Neuronal stem cell (in vitro differentiated cells): ENCODE data around the gene TNFSF18.

Experiments used
- DNase-seq: peaks from one replicate; pipeline ENCODE4 v3.0.0-alpha.2; 2013; ENCODE audit warnings: low spot score
- H2AFZ ChIP-seq: one replicate; pipeline ENCODE4 v1.6.1; 2013; ENCODE audit warnings: mild to moderate bottlenecking, low read length, inconsistent platforms
- H2AK5ac ChIP-seq: 2 replicates; pipeline ENCODE4 v1.6.1; 2013; ENCODE audit warnings: low read depth, mild to moderate bottlenecking, inconsistent platforms, low read length, moderate library complexity, mixed read lengths
- H2BK120ac ChIP-seq: 2 replicates; pipeline ENCODE4 v1.6.1; 2013; ENCODE audit warnings: low read depth, mild to moderate bottlenecking, inconsistent platforms, low read length, moderate library complexity, mixed read lengths
- H2BK12ac ChIP-seq: one replicate; pipeline ENCODE4 v1.6.1; 2013; ENCODE audit warnings: low read length, inconsistent platforms
- H2BK15ac ChIP-seq: 2 replicates; pipeline ENCODE4 v1.6.1; 2013; ENCODE audit warnings: mild to moderate bottlenecking, low read length, inconsistent platforms, mixed read lengths
- H2BK5ac ChIP-seq: one replicate; pipeline ENCODE4 v1.6.1; 2013; ENCODE audit warnings: inconsistent platforms, mild to moderate bottlenecking, low read length, moderate library complexity
- H3K14ac ChIP-seq: one replicate; pipeline ENCODE4 v1.6.1; 2013; ENCODE audit warnings: low read length, inconsistent platforms
- H3K18ac ChIP-seq: 2 replicates; pipeline ENCODE4 v1.6.1; 2013; ENCODE audit warnings: low read length, inconsistent platforms
- H3K23ac ChIP-seq: 2 replicates; pipeline ENCODE4 v1.6.1; 2013; ENCODE audit warnings: low read depth, mild to moderate bottlenecking, mixed read lengths, low read length, inconsistent platforms; ENCODE audit not compliant: poor library complexity
- H3K27ac ChIP-seq: replicated peaks from 3 replicates; pipeline ENCODE4 v1.5.1; 2013; ENCODE audit warnings: low read length, inconsistent platforms
- H3K27me3 ChIP-seq, 3 experiments: 2 replicates each; pipeline ENCODE4 v1.6.1; 2013; ENCODE audit warnings: low read length in 3 of 3, mild to moderate bottlenecking in 2 of 3, inconsistent platforms in 1 of 3, low read depth in 1 of 3, mixed read lengths in 1 of 3, moderate library complexity in 1 of 3; ENCODE audit not compliant: control insufficient read depth in 3 of 3, insufficient read depth in 3 of 3
- H3K36me3 ChIP-seq, 2 donors: replicated peaks in 1 of 2; 2 replicates each; pipeline ENCODE4 v1.6.1; 2013; ENCODE audit warnings: low read length in 2 of 2; ENCODE audit not compliant: control insufficient read depth in 2 of 2, insufficient read depth in 2 of 2
- H3K4ac ChIP-seq: 2 replicates; pipeline ENCODE4 v1.6.1; 2013; ENCODE audit warnings: inconsistent platforms, mild to moderate bottlenecking, low read length, moderate library complexity
- H3K4me1 ChIP-seq, 2 donors: 1 replicate in 1 of 2; 2 replicates in 1 of 2; pipeline ENCODE4 v1.6.1; 2013; ENCODE audit warnings: low read length in 2 of 2, low read depth in 1 of 2; ENCODE audit not compliant: control insufficient read depth in 2 of 2, insufficient read depth in 1 of 2
- H3K4me2 ChIP-seq: one replicate; pipeline ENCODE4 v1.6.1; 2013; ENCODE audit warnings: mild to moderate bottlenecking, low read length, inconsistent platforms; ENCODE audit not compliant: insufficient read depth, poor library complexity, severe bottlenecking
- H3K4me3 ChIP-seq, 2 donors: 2 replicates each; pipeline ENCODE4 v1.5.1; 2013; ENCODE audit warnings: low read length in 2 of 2, mild to moderate bottlenecking in 2 of 2, inconsistent platforms in 1 of 2, moderate library complexity in 1 of 2
- H3K79me1 ChIP-seq: one replicate; pipeline ENCODE4 v1.6.1; 2013; ENCODE audit warnings: low read depth, mild to moderate bottlenecking, inconsistent platforms, low read length, moderate library complexity
- H3K9ac ChIP-seq: one replicate; pipeline ENCODE4 v1.6.1; 2013; ENCODE audit warnings: mild to moderate bottlenecking, low read depth, low read length, inconsistent platforms; ENCODE audit not compliant: poor library complexity
- H3K9me3 ChIP-seq, 2 donors: replicated peaks in 1 of 2; 2 replicates each; pipeline versions ENCODE3 to v1.6.1; 2013; ENCODE audit warnings: low read length in 2 of 2, mild to moderate bottlenecking in 2 of 2, inconsistent platforms in 1 of 2, low read depth in 1 of 2, mixed read lengths in 1 of 2, moderate library complexity in 1 of 2; ENCODE audit not compliant: control insufficient read depth in 2 of 2, insufficient read depth in 1 of 2
- H4K8ac ChIP-seq: one replicate; pipeline ENCODE4 v1.6.1; 2013; ENCODE audit warnings: low read depth, mild to moderate bottlenecking, inconsistent platforms, low read length, moderate library complexity
- H4K91ac ChIP-seq: one replicate; pipeline ENCODE4 v1.6.1; 2013; ENCODE audit warnings: low read length, low read depth, mild to moderate bottlenecking, inconsistent platforms; ENCODE audit not compliant: poor library complexity
- WGBS, 2 donors: extraction: QIAGEN DNeasy Blood & Tissue Kit; methylation state at CpG; one replicate each; pipeline ENCODE4 v1.1.7; 2013; ENCODE audit warnings: missing lambda C conversion rate in 2 of 2, mixed read lengths in 1 of 2; ENCODE audit not compliant: insufficient read length in 2 of 2, insufficient replicate concordance in 1 of 2; ENCODE audit errors: extremely low coverage in 2 of 2; 5-methylcytosine and 5-hydroxymethylcytosine counted together

The TNFSF18 gene

DNA sequence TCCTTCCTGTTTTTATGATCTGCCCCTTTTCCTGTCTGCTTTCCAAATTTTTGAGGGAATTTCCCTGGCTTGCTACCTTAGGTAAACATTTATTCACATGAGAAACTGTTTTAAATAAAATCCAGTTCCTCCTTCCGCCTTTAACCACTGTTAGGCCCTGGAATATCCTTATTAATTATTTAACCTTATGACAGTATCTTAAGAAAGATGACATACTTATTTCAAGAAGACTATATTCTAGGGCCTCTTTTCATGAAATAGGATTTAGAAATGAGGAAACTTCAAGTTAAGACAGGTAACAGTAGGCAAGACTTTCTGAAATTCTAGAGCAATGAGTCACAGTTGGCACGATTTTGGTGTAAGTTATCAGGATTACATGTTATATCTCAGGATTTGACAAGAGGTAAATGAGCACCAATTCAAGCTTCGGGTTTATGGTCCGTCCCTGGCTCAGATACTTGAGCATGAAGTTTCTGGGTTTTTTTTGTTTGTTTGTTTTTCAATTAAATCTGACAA is 2.0 kb upstream of the TNFSF18 start:
- Histone ChIP-seq H3K4ac (no peak overlapping the region), H2BK12ac (no peak overlapping the region), H2AFZ (no peak overlapping the region), H3K36me3 (no peaks in the 10 kb centered on the region), H2BK120ac (no peak overlapping the region), H2BK15ac (no peak overlapping the region), H3K18ac (no peak overlapping the region), H3K27ac (no peak overlapping the region), H3K9ac (no peak overlapping the region), H2AK5ac (no peak overlapping the region), H3K79me1 (no peaks in the 10 kb centered on the region), H3K14ac (no peak overlapping the region), H2BK5ac (no peak overlapping the region), H3K27me3 (no peaks in the 10 kb centered on the region), H4K91ac (no peak overlapping the region), H3K23ac (no peak overlapping the region), H3K4me1 (no peaks in the 10 kb centered on the region), H3K4me3 (no peak overlapping the region), H3K4me2 (no peak overlapping the region), H4K8ac (no peak overlapping the region), H3K9me3 (no peaks in the 10 kb centered on the region)
- no CpG with 5 or more reads among the region's 4 CpGs for WGBS, 2 donors
- no peak for DNase-seq

DNA sequence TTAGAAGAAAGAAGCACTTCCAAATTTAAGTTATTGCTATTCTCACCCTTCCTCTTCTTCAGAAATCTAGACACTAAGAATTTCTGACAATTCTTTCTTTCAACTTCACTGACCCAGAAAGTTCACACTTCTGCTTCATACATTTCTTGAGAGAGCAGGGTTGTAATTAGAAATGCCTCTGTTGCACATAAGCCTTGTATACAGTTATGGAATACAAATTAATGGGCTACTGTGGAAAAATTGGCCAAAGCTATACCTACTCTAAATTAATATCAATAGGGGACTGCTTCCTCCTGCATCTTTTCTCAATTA is 1.5 kb downstream of the TNFSF18 start:
- no peak overlapping the region for H4K8ac ChIP-seq
- H2AFZ ChIP-seq: no peak overlapping the region
- no peaks in the 10 kb centered on the region for H3K27me3 ChIP-seq
- H3K14ac ChIP-seq: no peak overlapping the region
- H3K18ac ChIP-seq: no peak overlapping the region
- H3K27ac ChIP-seq: no peak overlapping the region
- DNase-seq: no peak
- no peaks in the 10 kb centered on the region for H3K4me1 ChIP-seq
- no peak overlapping the region for H2BK12ac ChIP-seq
- no peak overlapping the region for H2BK5ac ChIP-seq
- H2BK120ac ChIP-seq: no peak overlapping the region
- no peak overlapping the region for H4K91ac ChIP-seq
- no peak overlapping the region for H3K23ac ChIP-seq
- H2BK15ac ChIP-seq: no peak overlapping the region
- no peak overlapping the region for H2AK5ac ChIP-seq
- H3K36me3 ChIP-seq: no peaks in the 10 kb centered on the region
- no peaks in the 10 kb centered on the region for H3K9me3 ChIP-seq
- no peak overlapping the region for H3K4me2 ChIP-seq
- no peak overlapping the region for H3K4me3 ChIP-seq
- H3K79me1 ChIP-seq: no peaks in the 10 kb centered on the region
- H3K4ac ChIP-seq: no peak overlapping the region
- H3K9ac ChIP-seq: no peak overlapping the region

DNA sequence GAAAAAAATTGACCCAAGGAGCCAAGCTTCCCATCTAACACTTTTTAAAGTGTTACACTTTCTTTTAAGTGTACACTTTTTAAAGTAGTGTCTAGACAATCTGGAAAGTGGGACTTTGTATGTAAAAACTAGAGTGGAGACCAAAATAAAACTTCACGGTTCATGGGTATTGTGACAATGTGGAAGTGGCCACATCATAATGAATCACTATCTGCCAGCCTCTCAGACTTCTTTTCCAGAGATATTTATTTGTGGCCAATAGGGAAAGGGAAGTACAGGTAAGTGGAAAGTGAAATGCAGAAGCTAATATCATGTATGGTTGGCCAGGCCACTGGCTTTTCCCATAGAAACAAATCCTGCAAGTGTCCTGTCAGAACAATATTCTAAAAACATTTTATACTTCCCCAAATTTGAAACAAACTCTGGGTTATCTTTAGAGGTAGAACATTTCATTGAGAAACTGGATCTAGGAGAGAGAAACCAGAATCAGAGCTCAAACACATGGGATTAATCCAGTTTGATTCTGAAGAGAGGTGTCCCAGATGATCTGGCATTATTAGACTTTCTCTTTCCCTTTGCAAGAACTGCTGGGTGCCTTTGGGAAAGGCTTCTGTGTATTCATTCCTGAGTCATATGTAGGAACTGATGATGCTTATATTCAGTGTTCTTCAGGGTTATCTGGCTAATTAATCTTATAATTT is 2.0 kb downstream of the TNFSF18 start:
- Histone ChIP-seq H2AFZ (no peak overlapping the region), H3K4me3 (no peak overlapping the region), H3K14ac (no peak overlapping the region), H3K4me2 (no peak overlapping the region), H4K8ac (no peak overlapping the region), H3K18ac (no peak overlapping the region), H3K23ac (no peak overlapping the region), H3K4ac (no peak overlapping the region), H3K4me1 (no peaks in the 10 kb centered on the region), H2BK5ac (no peak overlapping the region), H2BK15ac (no peak overlapping the region), H2AK5ac (no peak overlapping the region), H3K9ac (no peak overlapping the region), H3K27me3 (no peaks in the 10 kb centered on the region), H2BK120ac (no peak overlapping the region), H2BK12ac (no peak overlapping the region), H3K9me3 (no peaks in the 10 kb centered on the region), H3K27ac (no peak overlapping the region), H4K91ac (no peak overlapping the region), H3K36me3 (no peaks in the 10 kb centered on the region), H3K79me1 (no peaks in the 10 kb centered on the region)
- DNase-seq: no peak
- no CpG with 5 or more reads among the region's 1 CpG for WGBS, 2 donors

DNA sequence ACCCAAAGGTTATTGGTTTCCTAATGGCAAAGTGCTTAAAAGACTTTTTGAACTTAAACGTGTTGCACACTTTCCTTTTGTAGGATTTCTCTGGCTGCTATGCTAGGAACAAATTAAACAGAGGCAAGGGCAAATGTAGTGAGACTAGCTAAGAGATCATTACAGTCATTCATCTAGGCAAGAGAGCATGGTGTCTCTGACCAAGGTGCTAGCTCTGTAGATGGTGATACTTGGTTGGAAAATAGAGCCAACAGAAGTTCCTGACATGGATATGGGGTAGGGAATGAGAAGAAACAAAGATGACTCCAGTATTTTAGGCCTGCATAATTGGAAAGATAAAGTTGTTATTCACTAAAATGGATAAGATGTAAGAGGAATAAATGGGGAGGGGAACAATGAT is 6.1 kb downstream of the TNFSF18 start:
- Histone ChIP-seq H3K36me3 (no peaks in the 10 kb centered on the region), H3K9me3 (no peaks in the 10 kb centered on the region), H3K14ac (no peak overlapping the region), H2BK120ac (no peak overlapping the region), H2BK12ac (no peak overlapping the region), H3K4me3 (no peak overlapping the region), H3K27me3 (no peaks in the 10 kb centered on the region), H4K8ac (no peak overlapping the region), H2AFZ (no peak overlapping the region), H2BK15ac (no peak overlapping the region), H2BK5ac (no peak overlapping the region), H3K79me1 (no peaks in the 10 kb centered on the region), H3K4ac (no peak overlapping the region), H2AK5ac (no peak overlapping the region), H3K27ac (no peak overlapping the region), H3K4me1 (peaks cover 0 to 2% of the 10 kb centered on the region in 2 donors), H3K9ac (no peak overlapping the region), H3K18ac (no peak overlapping the region), H4K91ac (no peak overlapping the region), H3K23ac (no peak overlapping the region), H3K4me2 (no peak overlapping the region)
- no peak for DNase-seq
- no CpG with 5 or more reads among the region's 1 CpG for WGBS, 2 donors
